ENCODE data around the gene COL12A1.

- TF ChIP-seq POLR2AphosphoS2 (IDR thresholded peaks at IDR 0.05; ENCODE audit: low read depth, low read length): no peak
- TF ChIP-seq CTCF (IDR thresholded peaks at IDR 0.05 in 2 of 3, conservative IDR thresholded peaks at IDR 0.05 in 1 of 3; ENCODE audit: control insufficient read depth in 2 of 3, extremely low read depth in 1 of 3, insufficient read depth in 1 of 3, low read depth in 3 of 3, low read length in 3 of 3): no peak
These were observed 48.5 kb downstream of the COL12A1 start for GRCh38 chr6:75157336-75157735.
